ENCODE results near the gene LHPP.

LHPP gene

GRCh38 chr10:124429576-124429975 is 32.0 kb upstream of the LHPP start:
- H3K4me3 ChIP-seq (ENCODE audit: low read depth, low read length) = no peak overlapping the region
- ChIA-PET POLR2A (interaction anchor here (1.0 to 2.1 kb wide), 3 partner anchors 9 to 32 kb away, joined by 3 to 10 read pairs (median 3); partner anchors contain the start of genes LHPP and OAT), CTCF (no interaction called here)
- H3K9me3 ChIP-seq (ENCODE audit: control insufficient read depth, insufficient read depth, low read depth, low read length) = no peaks in the 10 kb centered on the region
- H3K4me1 ChIP-seq (ENCODE audit: control insufficient read depth, insufficient read depth, low read length) = 0 out of 2 replicates have a peak, but pooled peaks cover 5% of the 10 kb centered on the region
- TF ChIP-seq ZNF707 (tag by site-specific recombination; IDR thresholded peaks at IDR 0.05) (no peak), ZNF830 (tag by site-specific recombination; IDR thresholded peaks at IDR 0.05; ENCODE audit: low read depth) (no peak), ZNF549 (tag by site-specific recombination; IDR thresholded peaks at IDR 0.05) (no peak), ZNF48 (tag by site-specific recombination; IDR thresholded peaks at IDR 0.05) (no peak), ZNF184 (tag by site-specific recombination; IDR thresholded peaks at IDR 0.05) (no peak), ZNF175 (tag by site-specific recombination; IDR thresholded peaks at IDR 0.05) (no peak), GLI2 (tag by site-specific recombination; IDR thresholded peaks at IDR 0.05; ENCODE audit: borderline replicate concordance, low read depth) (no peak), ZNF239 (tag by site-specific recombination; IDR thresholded peaks at IDR 0.05) (no peak), ZSCAN4 (tag by site-specific recombination; IDR thresholded peaks at IDR 0.05) (no peak), ZBTB11 (tag by site-specific recombination; conservative IDR thresholded peaks at IDR 0.05; ENCODE audit: low read depth) (no peak), ZNF488 (tag by site-specific recombination; IDR thresholded peaks at IDR 0.05) (no peak), MYNN (tag by site-specific recombination; IDR thresholded peaks at IDR 0.05; ENCODE audit: borderline replicate concordance) (no peak), TCF7L2 (IDR thresholded peaks at IDR 0.05; ENCODE audit: borderline replicate concordance, low read depth, low read length) (no peak), ZNF24 (tag by site-specific recombination; IDR thresholded peaks at IDR 0.05) (no peak)
- H3K27ac ChIP-seq (ENCODE audit: extremely low read depth, low read depth, low read length) = no peak overlapping the region
- no peaks in the 10 kb centered on the region for H3K36me3 ChIP-seq (ENCODE audit: control insufficient read depth in 2 of 2, insufficient read depth in 1 of 2, low read length in 2 of 2)

GRCh38 chr10:124430077-124430476 is 31.5 kb upstream of the LHPP start:
- ChIA-PET CTCF (no interaction called here), POLR2A (interaction anchor here (1.0 to 2.1 kb wide), 3 partner anchors 9 to 32 kb away, joined by 3 to 10 read pairs (median 3); partner anchors contain the start of genes LHPP and OAT)
- H3K36me3 ChIP-seq (ENCODE audit: control insufficient read depth in 2 of 2, insufficient read depth in 1 of 2, low read length in 2 of 2) = no peaks in the 10 kb centered on the region
- H3K27ac ChIP-seq (ENCODE audit: extremely low read depth, low read depth, low read length) = no peak overlapping the region
- TF ChIP-seq ZNF221 (tag by site-specific recombination; IDR thresholded peaks at IDR 0.05; ENCODE audit: borderline replicate concordance) = no peak
- no peak for TF ChIP-seq ZNF488 (tag by site-specific recombination; IDR thresholded peaks at IDR 0.05)
- TF ChIP-seq ZNF747 (tag by site-specific recombination; IDR thresholded peaks at IDR 0.05) = no peak
- no peak for TF ChIP-seq ZFHX2 (tag by site-specific recombination; conservative IDR thresholded peaks at IDR 0.05)
- peak; percentile 54; the same call in 1 of the 2 replicates for TF ChIP-seq ZNF121 (tag by site-specific recombination; IDR thresholded peaks at IDR 0.05)
- no peak for TF ChIP-seq GLIS1 (tag by site-specific recombination; IDR thresholded peaks at IDR 0.05)
- H3K4me1 ChIP-seq (ENCODE audit: control insufficient read depth, insufficient read depth, low read length) = 0 out of 2 replicates have a peak, but pooled peaks cover 5% of the 10 kb centered on the region
- no peak overlapping the region for H3K4me3 ChIP-seq (ENCODE audit: low read depth, low read length)
- no peaks in the 10 kb centered on the region for H3K9me3 ChIP-seq (ENCODE audit: control insufficient read depth, insufficient read depth, low read depth, low read length)
